IMR-90 (cell line): ENCODE results near the gene PSMD1. TPM values are rescaled to one million over a fixed set of nuclear protein-coding genes. Genes with fewer than 3 reads are reported as not detected.

Experiments used
- ATAC-seq: fragments of 200-7000 bp; cut with Tn5 transposase; 2 replicates; pipeline ENCODE4 v1.9.1; 2020; ENCODE audit warnings: low read depth, mild to moderate bottlenecking, moderate library complexity
- BruUV-seq: library from RNA; stranded (reverse); fragments of 400-500 nt; replicated peaks from 2 replicates; lab custom pipeline; 2021; lab: Mats Ljungman, UMichigan
- CTCF ChIA-PET: fragments of 300-600 bp; formaldehyde crosslinking; extraction: SDS; loops from one replicate; lab custom pipeline; 2021; ENCODE audit warnings: antibody characterized with exemption; lab: Yijun Ruan, JAX
- POLR2A ChIA-PET: fragments of 300-600 bp; sonication (Branson Sonifier 250); formaldehyde crosslinking; loops from one replicate; lab custom pipeline; 2022; ENCODE audit warnings: antibody characterized with exemption; ENCODE audit not compliant: unreplicated experiment; lab: Charles Lee
- DNase-seq: peaks from one replicate; pipeline ENCODE4 v3.0.0; 2013
- H2AFZ ChIP-seq: replicated peaks from 2 replicates; pipeline ENCODE3; 2013; ENCODE audit warnings: low read length, mild to moderate bottlenecking; ENCODE audit not compliant: poor library complexity
- H2AK5ac ChIP-seq: 2 replicates; pipeline ENCODE4 v1.6.1; 2013; ENCODE audit warnings: low read depth, low read length, inconsistent platforms
- H2AK9ac ChIP-seq: replicated peaks from 2 replicates; pipeline ENCODE3; 2013; ENCODE audit warnings: mild to moderate bottlenecking, low read depth, low read length, moderate library complexity; ENCODE audit not compliant: poor library complexity
- H2BK120ac ChIP-seq: 2 replicates; pipeline ENCODE4 v1.6.1; 2013; ENCODE audit warnings: low read depth, low read length, inconsistent platforms
- H2BK15ac ChIP-seq: 3 replicates; pipeline ENCODE4 v1.6.1; 2013; ENCODE audit warnings: low read depth, low read length, inconsistent platforms
- H2BK20ac ChIP-seq: 2 replicates; pipeline ENCODE4 v1.6.1; 2013; ENCODE audit warnings: low read depth, mild to moderate bottlenecking, inconsistent platforms, low read length, moderate library complexity
- H2BK5ac ChIP-seq: 2 replicates; pipeline ENCODE4 v1.6.1; 2013; ENCODE audit warnings: mild to moderate bottlenecking, low read depth, low read length, inconsistent platforms; ENCODE audit not compliant: poor library complexity, severe bottlenecking
- H3K14ac ChIP-seq: replicated peaks from 2 replicates; pipeline ENCODE4 v1.6.1; 2013; ENCODE audit warnings: low read depth, low read length, inconsistent platforms
- H3K18ac ChIP-seq: 2 replicates; pipeline ENCODE4 v1.6.1; 2013; ENCODE audit warnings: low read depth, low read length, control low read depth
- H3K23ac ChIP-seq: 2 replicates; pipeline ENCODE4 v1.6.1; 2013; ENCODE audit warnings: low read depth, low read length, inconsistent platforms
- H3K27ac ChIP-seq: 2 replicates; pipeline ENCODE4 v1.5.1; 2013; ENCODE audit warnings: mild to moderate bottlenecking, control low read depth, low read length; ENCODE audit not compliant: insufficient read depth
- H3K27me3 ChIP-seq: 2 replicates; pipeline ENCODE4 v1.6.1; 2013; ENCODE audit warnings: low read length; ENCODE audit not compliant: control insufficient read depth, insufficient read depth
- H3K36me3 ChIP-seq: 2 replicates; pipeline ENCODE4 v1.6.1; 2013; ENCODE audit warnings: low read length, mixed read lengths; ENCODE audit not compliant: control insufficient read depth, insufficient read depth
- H3K4ac ChIP-seq: 2 replicates; pipeline ENCODE4 v1.6.1; 2013; ENCODE audit warnings: low read depth, low read length, inconsistent platforms
- H3K4me1 ChIP-seq: 2 replicates; pipeline ENCODE4 v1.6.1; 2013; ENCODE audit warnings: low read length, mixed read lengths; ENCODE audit not compliant: control insufficient read depth, insufficient read depth
- H3K4me2 ChIP-seq: 2 replicates; pipeline ENCODE4 v1.6.1; 2013; ENCODE audit warnings: low read depth, mild to moderate bottlenecking, control low read depth, low read length, moderate library complexity
- H3K4me3 ChIP-seq: 2 replicates; pipeline ENCODE4 v1.5.1; 2013; ENCODE audit warnings: low read depth, mild to moderate bottlenecking, control low read depth, low read length, moderate library complexity; ENCODE audit not compliant: insufficient read depth
- H3K56ac ChIP-seq: 2 replicates; pipeline ENCODE4 v1.6.1; 2013; ENCODE audit warnings: low read length, inconsistent platforms; ENCODE audit not compliant: insufficient read depth; ENCODE audit errors: extremely low read depth
- H3K79me1 ChIP-seq, 2 experiments: 2 replicates each; pipeline ENCODE4 v1.6.1; 2013; ENCODE audit warnings: low read length in 2 of 2, inconsistent platforms in 1 of 2, low read depth in 1 of 2
- H3K9ac ChIP-seq: 2 replicates; pipeline ENCODE4 v1.6.1; 2013; ENCODE audit warnings: low read depth, low read length, control low read depth
- H3K9me1 ChIP-seq: 2 replicates; pipeline ENCODE4 v1.6.1; 2013; ENCODE audit warnings: low read length, inconsistent platforms; ENCODE audit not compliant: insufficient read depth
- H3K9me3 ChIP-seq: 2 replicates; pipeline ENCODE4 v1.6.1; 2013; ENCODE audit warnings: low read length; ENCODE audit not compliant: control insufficient read depth, insufficient read depth
- H4K20me1 ChIP-seq: 2 replicates; pipeline ENCODE4 v1.6.1; 2013; ENCODE audit warnings: low read length, inconsistent platforms; ENCODE audit not compliant: insufficient read depth
- H4K5ac ChIP-seq: 2 replicates; pipeline ENCODE4 v1.6.1; 2013; ENCODE audit warnings: mild to moderate bottlenecking, low read depth, low read length, control low read depth
- H4K8ac ChIP-seq, 2 experiments: 2 replicates each; pipeline ENCODE4 v1.6.1; 2013; ENCODE audit warnings: low read depth in 2 of 2, low read length in 2 of 2, control low read depth in 1 of 2, inconsistent platforms in 1 of 2
- H4K91ac ChIP-seq: 2 replicates; pipeline ENCODE4 v1.6.1; 2013; ENCODE audit warnings: low read depth, low read length, inconsistent platforms; ENCODE audit not compliant: insufficient read depth
- BHLHE40 ChIP-seq: fragments of 150-350 bp; IDR thresholded peaks from 2 replicates; pipeline ENCODE4 v1.6.1; 2016; ENCODE audit warnings: mild to moderate bottlenecking, low read depth, low read length
- CEBPB ChIP-seq: IDR thresholded peaks from 2 replicates; pipeline ENCODE4 v1.6.1; 2012; ENCODE audit warnings: low read depth, low read length, improper control_type of control experiment
- CHD1 ChIP-seq: IDR thresholded peaks from 2 replicates; pipeline ENCODE4 v1.6.1; 2012; ENCODE audit warnings: low read depth, low read length, improper control_type of control experiment
- ELK1 ChIP-seq: fragments of 150-350 bp; IDR thresholded peaks from 2 replicates; pipeline ENCODE4 v1.6.1; 2016; ENCODE audit warnings: low read depth, mild to moderate bottlenecking, low read length, moderate library complexity, borderline replicate concordance
- FOS ChIP-seq: fragments of 150-350 bp; IDR thresholded peaks from 2 replicates; pipeline ENCODE4 v1.6.1; 2016; ENCODE audit warnings: low read depth, low read length
- MAFK ChIP-seq: IDR thresholded peaks from 2 replicates; pipeline ENCODE4 v1.6.1; 2012; ENCODE audit warnings: low read depth, low read length, improper control_type of control experiment
- MAZ ChIP-seq: IDR thresholded peaks from 2 replicates; pipeline ENCODE4 v1.6.1; 2012; ENCODE audit warnings: low read depth, mild to moderate bottlenecking, low read length, improper control_type of control experiment, moderate library complexity, borderline replicate concordance
- MXI1 ChIP-seq: IDR thresholded peaks from 2 replicates; pipeline ENCODE4 v1.6.1; 2012; ENCODE audit warnings: low read depth, mild to moderate bottlenecking, low read length, moderate library complexity, borderline replicate concordance
- NFE2L2 ChIP-seq: fragments of 150-350 bp; IDR thresholded peaks from 2 replicates; pipeline ENCODE4 v1.6.1; 2016; ENCODE audit warnings: low read depth, mild to moderate bottlenecking, low read length
- POLR2A ChIP-seq: IDR thresholded peaks from 2 replicates; pipeline ENCODE4 v1.6.1; 2012; ENCODE audit warnings: mild to moderate bottlenecking, low read depth, low read length
- RAD21 ChIP-seq: IDR thresholded peaks from 2 replicates; pipeline ENCODE4 v1.6.1; 2012; ENCODE audit warnings: low read length, improper control_type of control experiment
- RFX5 ChIP-seq: IDR thresholded peaks from 2 replicates; pipeline ENCODE4 v1.8.0; 2012; ENCODE audit warnings: low read depth, mild to moderate bottlenecking, low read length, moderate library complexity
- SMC3 ChIP-seq: fragments of 150-350 bp; IDR thresholded peaks from 2 replicates; pipeline ENCODE4 v1.6.1; 2016; ENCODE audit warnings: low read depth, mild to moderate bottlenecking, antibody characterized with exemption, low read length, moderate library complexity
- WGBS, 2 experiments: methylation state at CpG; one replicate each; pipeline versions ENCODE4 v1.1.5 to v1.1.7; 2013; ENCODE audit warnings: missing lambda C conversion rate in 2 of 2; ENCODE audit not compliant: insufficient read length in 1 of 2; ENCODE audit errors: extremely low coverage in 2 of 2; 5-methylcytosine and 5-hydroxymethylcytosine counted together
- dilution Hi-C: fragments of 300-500 bp; cut with HindIII; formaldehyde crosslinking; loops from one replicate; pipeline ENCODE4 v1.14.3; 2018; ENCODE audit warnings: low sequenced_read_pairs; ENCODE audit not compliant: unreplicated experiment
- in situ Hi-C: fragments of 300-500 bp; cut with MboI; formaldehyde crosslinking; loops from 3 replicates; pipeline ENCODE4 v1.14.3; 2019; ENCODE audit warnings: low sequenced_read_pairs, inconsistent platforms, mixed read lengths
- intact Hi-C: fragments of 100-400 bp; cut with micrococcal nuclease; formaldehyde crosslinking; loops from 2 replicates; pipeline ENCODE4 v1.10.0; 2022
- polyA plus RNA-seq, 3 experiments: library from polyadenylated mRNA; depleted of rRNA; stranded (reverse); fragments of >200 nt; gene quantifications; 2 replicates each; pipeline ENCODE4 v1.2.3, GENCODE V29; 2012; ENCODE audit warnings: low replicate concordance in 1 of 3
- total RNA-seq: library from RNA; depleted of rRNA; stranded (reverse); fragments of >200 nt; gene quantifications from 2 replicates; pipeline ENCODE4 v1.2.3, GENCODE V29; 2012
- TF ChIP-seq, protein P1 (sequence below): conservative IDR thresholded peaks from 2 replicates; pipeline ENCODE4 v1.5.1; 2012; ENCODE audit warnings: mild to moderate bottlenecking, low read depth, low read length, improper control_type of control experiment

The PSMD1 gene
- total and polyA plus RNA-seq, 2 of the 4 experiments (the other 2 are of a cell fraction): 89.8 to 181 TPM

DNA sequence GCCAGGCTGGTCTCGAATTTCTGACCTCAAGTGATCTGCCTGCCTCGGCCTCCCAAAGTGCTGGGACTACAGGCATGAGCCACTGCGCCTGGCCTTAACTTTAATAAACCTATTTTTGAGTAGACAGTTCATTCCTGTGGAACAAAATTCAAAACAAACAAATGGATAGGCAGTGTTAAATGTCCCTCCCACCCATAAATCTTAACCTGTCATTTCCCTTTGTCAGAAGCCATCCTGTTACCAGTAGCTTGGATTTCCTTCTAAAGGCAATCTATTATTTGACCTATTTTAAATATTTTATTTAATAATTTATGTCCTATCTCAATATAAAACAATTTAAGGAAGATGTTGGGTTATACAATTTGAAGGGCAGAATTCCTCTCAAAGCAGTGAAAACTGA lies 25.9 kb upstream of the PSMD1 start:
- H3K14ac ChIP-seq: no peak overlapping the region
- BruUV-seq: no TSS peak
- no peak overlapping the region for H3K4me3 ChIP-seq
- H2BK120ac ChIP-seq: no peak overlapping the region
- no peak overlapping the region for H4K8ac ChIP-seq
- intact Hi-C loops (no loop called here), dilution Hi-C loops (no loop called here), in situ Hi-C loops (no loop called here)
- no peak overlapping the region for H3K56ac ChIP-seq
- H2AK5ac ChIP-seq: no peak overlapping the region
- H3K4ac ChIP-seq: no peak overlapping the region
- no peak overlapping the region for H3K23ac ChIP-seq
- H3K9ac ChIP-seq: no peak overlapping the region
- no peaks in the 10 kb centered on the region for H3K4me1 ChIP-seq
- TF ChIP-seq RAD21: no peak
- TF ChIP-seq CHD1: no peak
- no peak for TF ChIP-seq CEBPB
- no peak for TF ChIP-seq ELK1
- no peak for TF ChIP-seq MAFK
- TF ChIP-seq POLR2A: no peak
- no peak for TF ChIP-seq FOS
- TF ChIP-seq MAZ: no peak
- TF ChIP-seq, protein P1, sequence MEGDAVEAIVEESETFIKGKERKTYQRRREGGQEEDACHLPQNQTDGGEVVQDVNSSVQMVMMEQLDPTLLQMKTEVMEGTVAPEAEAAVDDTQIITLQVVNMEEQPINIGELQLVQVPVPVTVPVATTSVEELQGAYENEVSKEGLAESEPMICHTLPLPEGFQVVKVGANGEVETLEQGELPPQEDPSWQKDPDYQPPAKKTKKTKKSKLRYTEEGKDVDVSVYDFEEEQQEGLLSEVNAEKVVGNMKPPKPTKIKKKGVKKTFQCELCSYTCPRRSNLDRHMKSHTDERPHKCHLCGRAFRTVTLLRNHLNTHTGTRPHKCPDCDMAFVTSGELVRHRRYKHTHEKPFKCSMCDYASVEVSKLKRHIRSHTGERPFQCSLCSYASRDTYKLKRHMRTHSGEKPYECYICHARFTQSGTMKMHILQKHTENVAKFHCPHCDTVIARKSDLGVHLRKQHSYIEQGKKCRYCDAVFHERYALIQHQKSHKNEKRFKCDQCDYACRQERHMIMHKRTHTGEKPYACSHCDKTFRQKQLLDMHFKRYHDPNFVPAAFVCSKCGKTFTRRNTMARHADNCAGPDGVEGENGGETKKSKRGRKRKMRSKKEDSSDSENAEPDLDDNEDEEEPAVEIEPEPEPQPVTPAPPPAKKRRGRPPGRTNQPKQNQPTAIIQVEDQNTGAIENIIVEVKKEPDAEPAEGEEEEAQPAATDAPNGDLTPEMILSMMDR: no peak
- TF ChIP-seq MXI1: no peak
- TF ChIP-seq SMC3: no peak
- no peak for TF ChIP-seq RFX5
- no peak for TF ChIP-seq BHLHE40
- TF ChIP-seq NFE2L2: no peak
- POLR2A ChIA-PET: no interaction called here
- no peak overlapping the region for H2BK5ac ChIP-seq
- no peak overlapping the region for H3K18ac ChIP-seq
- H2BK15ac ChIP-seq: no peak overlapping the region
- H3K4me2 ChIP-seq: no peak overlapping the region
- H3K9me1 ChIP-seq: 0 out of 2 replicates have a peak, but pooled peaks cover 2% of the 10 kb centered on the region
- DNase-seq (no peak), ATAC-seq (no peak)
- H4K91ac ChIP-seq: no peak overlapping the region
- H3K27ac ChIP-seq: no peak overlapping the region
- no peak overlapping the region for H2AFZ ChIP-seq
- H3K36me3 ChIP-seq: no peaks in the 10 kb centered on the region
- CTCF ChIA-PET: no interaction called here
- no CpG with 5 or more reads among the region's 3 CpGs for WGBS, 2 experiments
- H4K5ac ChIP-seq: no peak overlapping the region
- no peak overlapping the region for H2BK20ac ChIP-seq
- H3K79me1 ChIP-seq: no peaks in the 10 kb centered on the region
- H3K27me3 ChIP-seq: peaks cover 35% of the 10 kb centered on the region
- H3K9me3 ChIP-seq: peaks cover 2% of the 10 kb centered on the region; the same call in 1 of the 2 replicates
- no peaks in the 10 kb centered on the region for H4K20me1 ChIP-seq
- no peak overlapping the region for H2AK9ac ChIP-seq
